ENCODE measurements around the gene ABCB4. TPM values are rescaled to one million over a fixed set of nuclear protein-coding genes. Genes with fewer than 3 reads are reported as not detected.

The ABCB4 gene
- total RNA-seq, 4 donors from 2014 or later, result 0.17 to 4.3 (median 3.7) TPM; not detected in 1

DNA sequence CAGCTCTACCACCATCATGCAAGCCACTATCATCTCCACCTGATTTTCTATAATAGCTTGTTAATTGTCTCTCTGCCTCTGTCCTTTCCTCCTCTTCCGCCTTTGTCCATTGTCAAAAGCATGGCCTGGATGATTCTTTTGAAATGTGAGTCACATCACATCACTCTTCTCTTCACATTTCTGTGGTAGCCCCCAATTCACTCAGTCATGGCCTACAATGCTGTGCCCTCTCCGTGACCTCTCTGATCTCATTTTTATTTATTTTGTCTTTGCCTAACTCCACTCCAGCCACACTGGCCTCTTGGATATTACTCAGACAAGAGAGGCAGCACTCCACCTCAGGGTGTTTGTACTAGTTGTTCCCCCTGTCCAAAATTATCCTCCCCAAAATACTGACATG is 4.9 kb upstream of the ABCB4 start:
- H3K27me3 ChIP-seq, result no peaks in the 10 kb centered on the region
- WGBS, 2 donors, result 91 to 94% methylated on average over 2 of the region's 2 CpGs
- H3K4me3 ChIP-seq (replicated peaks in 1 of 3), result no peak overlapping the region
- intact Hi-C loops (cut with DNase I), result no loop called here
- no peak for DNase-seq
- H3K36me3 ChIP-seq, result no peaks in the 10 kb centered on the region
- no peaks in the 10 kb centered on the region for H3K4me1 ChIP-seq
- no peaks in the 10 kb centered on the region for H3K9me3 ChIP-seq
- no peak overlapping the region for H3K27ac ChIP-seq
- TF ChIP-seq, protein P1, sequence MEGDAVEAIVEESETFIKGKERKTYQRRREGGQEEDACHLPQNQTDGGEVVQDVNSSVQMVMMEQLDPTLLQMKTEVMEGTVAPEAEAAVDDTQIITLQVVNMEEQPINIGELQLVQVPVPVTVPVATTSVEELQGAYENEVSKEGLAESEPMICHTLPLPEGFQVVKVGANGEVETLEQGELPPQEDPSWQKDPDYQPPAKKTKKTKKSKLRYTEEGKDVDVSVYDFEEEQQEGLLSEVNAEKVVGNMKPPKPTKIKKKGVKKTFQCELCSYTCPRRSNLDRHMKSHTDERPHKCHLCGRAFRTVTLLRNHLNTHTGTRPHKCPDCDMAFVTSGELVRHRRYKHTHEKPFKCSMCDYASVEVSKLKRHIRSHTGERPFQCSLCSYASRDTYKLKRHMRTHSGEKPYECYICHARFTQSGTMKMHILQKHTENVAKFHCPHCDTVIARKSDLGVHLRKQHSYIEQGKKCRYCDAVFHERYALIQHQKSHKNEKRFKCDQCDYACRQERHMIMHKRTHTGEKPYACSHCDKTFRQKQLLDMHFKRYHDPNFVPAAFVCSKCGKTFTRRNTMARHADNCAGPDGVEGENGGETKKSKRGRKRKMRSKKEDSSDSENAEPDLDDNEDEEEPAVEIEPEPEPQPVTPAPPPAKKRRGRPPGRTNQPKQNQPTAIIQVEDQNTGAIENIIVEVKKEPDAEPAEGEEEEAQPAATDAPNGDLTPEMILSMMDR (IDR thresholded peaks at IDR 0.05), result no peak
- TF ChIP-seq POLR2A (IDR thresholded peaks at IDR 0.05), result no peak

DNA sequence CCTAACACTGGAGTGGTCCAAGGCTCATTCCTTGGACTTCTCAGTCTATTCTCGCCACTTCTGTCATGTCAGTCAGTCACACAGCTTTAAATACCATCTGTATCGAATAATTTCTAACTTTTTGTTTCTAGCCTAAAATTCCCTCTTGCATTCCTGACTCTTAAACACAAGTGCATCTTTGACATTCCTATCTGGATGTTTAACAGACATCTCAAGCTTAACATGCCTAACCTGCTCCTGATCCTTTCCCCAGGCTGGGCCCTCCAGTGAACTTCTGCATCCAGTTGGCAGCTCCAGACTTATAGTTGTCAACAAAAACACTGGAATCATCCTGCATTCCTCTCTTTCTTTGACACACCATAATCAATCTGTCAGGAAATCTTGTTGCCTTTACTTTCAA is 4.5 kb upstream of the ABCB4 start:
- 72 to 81% methylated on average over 2 of the region's 2 CpGs for WGBS, 2 donors

GRCh38 chr7:87476179-87476557 is 688 bp upstream of the ABCB4 start:
- Histone ChIP-seq H3K4me3 (replicated peaks in 1 of 3) (peak overlapping the region in 1 of 3 donors; percentile 25), H3K9me3 (no peaks in the 10 kb centered on the region), H3K27me3 (no peaks in the 10 kb centered on the region), H3K27ac (no peak overlapping the region), H3K4me1 (no peaks in the 10 kb centered on the region), H3K36me3 (no peaks in the 10 kb centered on the region)
- intact Hi-C loops (cut with DNase I), result no loop called here
- WGBS, 2 donors, result 54 to 64% methylated on average over 8 of the region's 8 CpGs
- DNase-seq, result no peak
- TF ChIP-seq, protein P1 (IDR thresholded peaks at IDR 0.05), result no peak
- no peak for TF ChIP-seq POLR2A (IDR thresholded peaks at IDR 0.05)

More for the DNA sequence above, 4.5 kb upstream of the ABCB4 start:
- Histone ChIP-seq H3K4me3 (replicated peaks in 1 of 3) (no peak overlapping the region), H3K4me1 (no peaks in the 10 kb centered on the region), H3K9me3 (no peaks in the 10 kb centered on the region), H3K36me3 (no peaks in the 10 kb centered on the region), H3K27me3 (no peaks in the 10 kb centered on the region), H3K27ac (no peak overlapping the region)
- TF ChIP-seq POLR2A (IDR thresholded peaks at IDR 0.05), result no peak
- TF ChIP-seq, protein P1 (IDR thresholded peaks at IDR 0.05), result no peak
- DNase-seq, result no peak
- intact Hi-C loops (cut with DNase I), result no loop called here

DNA sequence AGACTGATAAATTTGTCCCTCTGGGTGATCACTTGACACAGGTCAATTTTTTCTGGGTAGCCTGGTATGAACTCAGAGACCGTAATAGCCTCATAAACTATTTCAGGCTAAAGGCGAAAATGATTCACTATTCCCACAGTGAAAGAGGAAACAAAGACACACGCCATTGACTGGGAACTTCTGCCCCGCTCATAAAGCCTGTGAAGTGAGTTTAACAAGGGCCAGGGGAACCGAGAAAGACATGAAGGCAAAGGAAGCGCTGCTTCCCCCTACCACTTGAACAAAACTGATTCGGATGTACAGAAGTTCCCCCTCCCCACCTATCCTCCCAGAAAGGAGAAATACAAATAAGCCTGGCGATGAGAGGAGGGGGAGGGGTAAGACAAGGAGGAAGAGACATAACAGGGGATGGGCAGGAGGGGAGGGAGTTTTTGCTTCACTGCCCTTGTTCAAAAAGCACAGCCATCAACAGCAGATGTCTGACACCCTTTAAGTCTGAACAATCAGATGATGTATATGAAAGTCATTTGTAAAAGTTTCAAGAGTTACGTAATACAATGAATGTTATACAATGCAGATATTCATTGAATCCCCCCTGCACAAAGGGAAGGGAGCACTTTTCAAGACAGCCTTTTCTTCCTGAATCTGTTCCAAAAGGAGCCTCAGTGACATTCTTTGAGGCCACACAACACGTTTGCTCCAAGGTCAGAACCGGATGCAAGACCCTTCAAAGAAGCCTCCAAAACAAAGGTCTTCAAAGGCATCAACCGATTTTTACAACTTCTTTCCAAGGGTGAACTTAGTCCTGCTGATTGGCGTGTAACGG is 734 bp downstream of the ABCB4 start:
- no peaks in the 10 kb centered on the region for H3K4me1 ChIP-seq
- TF ChIP-seq, protein P1 (IDR thresholded peaks at IDR 0.05), result no peak
- no peak for TF ChIP-seq POLR2A (IDR thresholded peaks at IDR 0.05)
- no peak for DNase-seq
- intact Hi-C loops (cut with DNase I), result no loop called here
- 18 to 20% methylated on average over 14 of the region's 14 CpGs for WGBS, 2 donors
- peak overlapping the region in 2 of 3 donors; percentile 10 to 25 for H3K4me3 ChIP-seq (replicated peaks in 1 of 3)
- H3K9me3 ChIP-seq, result no peaks in the 10 kb centered on the region
- no peaks in the 10 kb centered on the region for H3K27me3 ChIP-seq
- peak overlapping the region in 1 of 3 donors; percentile 8 for H3K27ac ChIP-seq
- H3K36me3 ChIP-seq, result no peaks in the 10 kb centered on the region

DNA sequence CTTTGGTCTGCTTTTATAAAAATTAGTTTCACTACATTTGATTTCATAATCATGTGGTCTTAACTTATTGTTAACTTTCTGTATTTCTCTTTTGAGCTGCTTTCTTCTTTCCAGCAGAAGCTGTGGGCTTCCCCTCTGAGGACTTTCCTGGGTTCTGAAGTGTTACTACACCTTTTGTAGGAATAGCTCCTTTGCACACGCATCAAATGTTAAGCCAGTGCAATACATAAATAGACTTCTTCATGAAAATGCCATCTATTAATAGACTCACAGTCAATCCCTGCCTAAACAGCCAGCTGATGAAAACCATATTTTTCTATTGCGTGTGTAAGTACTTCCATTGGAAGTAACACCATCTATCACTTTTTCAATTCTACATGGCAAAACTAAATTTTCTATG is 1.5 kb downstream of the ABCB4 start:
- Histone ChIP-seq H3K9me3 (no peaks in the 10 kb centered on the region), H3K27me3 (no peaks in the 10 kb centered on the region), H3K4me3 (replicated peaks in 1 of 3) (no peak overlapping the region), H3K27ac (no peak overlapping the region), H3K4me1 (no peaks in the 10 kb centered on the region), H3K36me3 (no peaks in the 10 kb centered on the region)
- DNase-seq, result no peak
- TF ChIP-seq POLR2A (IDR thresholded peaks at IDR 0.05), result no peak
- TF ChIP-seq, protein P1 (IDR thresholded peaks at IDR 0.05), result no peak
- 66 to 75% methylated on average over 2 of the region's 2 CpGs for WGBS, 2 donors
- intact Hi-C loops (cut with DNase I), result no loop called here

Measured in thyroid gland (tissue), 4 donors.